ENCODE measurements around the gene CACNA1B.
"Not testable (repeated sequence)": the region's sequence is repeated elsewhere in the genome, so short reads cannot be mapped to it uniquely, and the experiment has no call there.

CACNA1B gene

DNA sequence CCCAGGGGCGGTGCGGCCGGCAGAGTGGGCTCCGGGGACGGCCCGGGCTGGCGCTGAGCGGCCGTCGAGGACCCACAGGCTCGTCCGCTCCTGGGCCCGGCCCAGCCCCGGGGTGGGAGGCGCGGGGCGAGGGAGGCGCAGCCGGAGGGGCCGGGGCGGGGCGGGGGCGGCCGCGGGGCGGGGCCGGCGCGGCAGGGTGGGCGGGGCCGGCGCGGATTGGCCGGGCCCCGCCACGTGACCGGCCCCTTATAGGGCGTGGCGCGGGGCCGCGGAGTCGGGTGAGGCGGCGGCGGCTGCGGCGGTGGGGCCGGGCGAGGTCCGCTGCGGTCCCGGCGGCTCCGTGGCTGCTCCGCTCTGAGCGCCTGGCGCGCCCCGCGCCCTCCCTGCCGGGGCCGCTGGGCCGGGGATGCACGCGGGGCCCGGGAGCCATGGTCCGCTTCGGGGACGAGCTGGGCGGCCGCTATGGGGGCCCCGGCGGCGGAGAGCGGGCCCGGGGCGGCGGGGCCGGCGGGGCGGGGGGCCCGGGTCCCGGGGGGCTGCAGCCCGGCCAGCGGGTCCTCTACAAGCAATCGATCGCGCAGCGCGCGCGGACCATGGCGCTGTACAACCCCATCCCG is at the start of gene CACNA1B:
Gene CACNA1B, plus strand, starts transcription at position 277 of the 617 bp plus-strand sequence. Its CDS starts 152 bp downstream, at position 429.
- in situ Hi-C loops (cut with MboI; ENCODE audit: low sequenced_read_pairs, unreplicated experiment) = not testable (repeated sequence)
- DNase-seq (ENCODE audit: low spot score) = peak; percentile 50

DNA sequence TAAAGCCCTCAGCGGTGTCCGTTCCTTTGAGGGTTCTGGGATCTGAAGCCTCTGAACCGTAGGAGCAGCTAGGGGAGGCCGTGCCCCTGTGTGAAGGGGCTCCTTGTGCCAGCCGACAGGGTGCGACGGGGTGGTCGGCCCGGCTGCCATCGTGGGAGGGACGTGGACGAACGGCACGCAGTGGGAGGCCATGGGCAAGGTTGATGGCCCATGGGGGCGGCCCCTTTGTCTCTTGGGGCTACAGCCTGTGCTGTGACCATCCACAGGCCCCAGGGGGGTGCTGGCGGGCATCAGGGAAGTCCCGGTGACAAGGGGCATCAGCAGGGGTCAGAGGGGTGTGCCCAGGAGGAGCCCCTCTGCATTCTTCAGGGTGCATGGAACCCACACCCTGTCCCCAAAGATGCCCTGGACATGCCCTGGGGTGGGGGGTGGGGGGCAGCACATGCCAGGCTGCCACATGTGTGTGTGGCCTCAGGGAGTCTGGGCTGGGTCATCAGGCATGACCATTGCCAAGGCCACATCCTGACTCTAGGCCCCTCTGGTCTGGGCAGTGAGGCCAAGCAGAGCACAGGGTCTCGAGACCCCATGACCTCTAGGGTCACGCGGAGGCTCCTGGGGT is 49.6 kb upstream of the CACNA1B start:
- TF ChIP-seq CTCF (IDR thresholded peaks at IDR 0.05; ENCODE audit: borderline replicate concordance, control extremely low read depth, extremely low read depth, insufficient read depth, missing control alignments) = no peak
- DNase-seq (ENCODE audit: low spot score) = no peak
- in situ Hi-C loops (cut with MboI; ENCODE audit: low sequenced_read_pairs, unreplicated experiment) = no loop called here

DNA sequence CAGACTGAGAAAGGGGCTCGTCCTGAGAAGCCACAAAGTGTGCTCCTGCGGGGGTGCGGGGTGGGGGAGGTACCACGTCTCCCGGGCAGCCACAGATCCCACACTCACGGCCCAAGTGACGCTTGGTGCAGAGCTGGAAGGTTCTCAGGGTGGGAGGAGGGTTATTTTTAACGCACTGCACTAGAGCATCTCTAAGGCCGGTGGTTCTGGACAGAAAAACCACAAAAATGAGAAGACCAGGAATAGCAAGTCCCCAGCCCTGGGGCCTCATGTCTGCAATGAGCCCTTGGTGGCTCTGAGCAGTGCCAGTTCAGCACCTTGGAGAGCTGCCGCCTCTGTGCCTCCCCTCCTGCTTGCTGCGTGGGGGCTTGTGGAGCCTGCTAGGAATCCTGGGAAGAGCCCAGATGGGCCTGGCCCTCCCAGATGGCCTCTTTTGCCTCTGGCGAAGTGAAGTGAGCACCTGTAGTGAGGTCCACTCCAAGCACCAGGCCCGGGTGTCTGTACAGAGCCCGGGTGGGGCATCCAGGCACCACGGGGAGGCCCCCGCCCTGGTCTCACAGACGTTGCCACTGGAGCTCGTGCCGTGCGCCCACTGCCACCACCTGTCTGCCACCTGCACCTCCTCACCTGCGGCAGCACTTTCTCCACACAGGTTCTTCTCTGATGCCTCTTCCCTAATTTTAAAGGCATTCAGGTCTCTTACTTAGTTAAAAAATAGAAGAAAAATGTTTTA is 48.9 kb upstream of the CACNA1B start:
- no peak for TF ChIP-seq CTCF (IDR thresholded peaks at IDR 0.05; ENCODE audit: borderline replicate concordance, control extremely low read depth, extremely low read depth, insufficient read depth, missing control alignments)
- in situ Hi-C loops (cut with MboI; ENCODE audit: low sequenced_read_pairs, unreplicated experiment) = no loop called here
- no peak for DNase-seq (ENCODE audit: low spot score)

DNA sequence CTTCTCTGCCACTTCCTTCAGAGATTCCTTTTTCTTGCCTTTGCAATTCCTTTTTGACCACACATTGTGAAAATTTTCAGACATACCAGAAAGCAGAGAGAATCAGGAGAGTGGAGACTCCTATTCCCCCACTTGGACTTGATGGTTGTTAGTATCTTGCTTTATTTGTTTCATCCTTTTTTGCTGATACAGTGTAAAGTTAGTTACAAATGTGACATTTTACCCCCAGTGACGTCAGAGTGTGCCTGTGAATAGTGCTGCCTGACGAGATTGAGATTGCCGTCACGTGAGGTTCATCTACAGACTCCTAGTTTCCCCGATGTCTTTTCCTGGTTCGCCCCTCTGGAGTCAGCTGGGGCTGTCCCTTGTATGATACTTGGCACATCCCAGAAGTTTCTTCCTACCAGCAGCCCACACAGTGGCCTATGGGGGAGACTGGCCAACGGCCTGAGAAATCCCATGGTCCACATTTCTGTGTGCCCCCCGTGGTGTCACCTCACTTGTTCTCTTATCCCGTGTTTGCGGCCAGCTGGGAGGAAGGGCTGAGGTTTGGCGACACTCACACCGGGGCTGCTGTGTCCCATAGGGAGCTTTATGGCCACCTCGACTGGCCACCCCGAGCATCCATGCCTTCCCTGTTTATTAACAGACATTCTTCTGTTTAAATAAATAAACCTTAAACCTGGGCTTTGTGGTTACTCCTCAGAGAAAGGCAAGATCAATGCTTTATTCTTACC is 48.2 kb upstream of the CACNA1B start:
- no peak for TF ChIP-seq CTCF (IDR thresholded peaks at IDR 0.05; ENCODE audit: borderline replicate concordance, control extremely low read depth, extremely low read depth, insufficient read depth, missing control alignments)
- in situ Hi-C loops (cut with MboI; ENCODE audit: low sequenced_read_pairs, unreplicated experiment) = no loop called here
- no peak for DNase-seq (ENCODE audit: low spot score)

DNA sequence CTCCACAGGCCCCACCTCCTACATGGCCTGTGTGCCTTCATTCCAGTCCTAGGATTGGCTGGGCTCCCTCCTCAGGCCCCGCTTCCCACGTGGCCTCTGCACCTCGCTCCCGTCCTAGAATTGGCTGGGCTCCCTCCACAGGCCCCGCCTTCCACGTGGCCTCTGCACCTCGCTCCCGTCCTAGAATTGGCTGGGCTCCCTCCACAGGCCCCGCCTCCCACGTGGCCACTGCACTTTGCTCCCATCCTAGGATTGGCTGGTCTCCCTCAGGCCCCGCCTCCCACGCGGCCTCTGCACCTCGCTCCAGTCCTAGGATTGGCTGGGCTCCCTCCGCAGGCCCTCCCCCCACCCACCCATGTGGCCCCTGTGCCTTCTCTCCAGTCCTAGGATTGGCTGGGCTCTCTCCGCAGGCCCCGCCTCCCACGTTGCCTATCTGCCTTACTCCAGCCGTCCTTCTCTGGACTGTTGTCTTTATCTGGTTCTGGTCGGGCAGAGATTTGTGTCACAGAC is 45.3 kb upstream of the CACNA1B start:
- no peak for TF ChIP-seq CTCF (IDR thresholded peaks at IDR 0.05; ENCODE audit: borderline replicate concordance, control extremely low read depth, extremely low read depth, insufficient read depth, missing control alignments)
- in situ Hi-C loops (cut with MboI; ENCODE audit: low sequenced_read_pairs, unreplicated experiment) = no loop called here

GRCh38 chr9:137832830-137833590 is 44.6 kb upstream of the CACNA1B start:
- in situ Hi-C loops (cut with MboI; ENCODE audit: low sequenced_read_pairs, unreplicated experiment) = no loop called here
- no peak for TF ChIP-seq CTCF (IDR thresholded peaks at IDR 0.05; ENCODE audit: borderline replicate concordance, control extremely low read depth, extremely low read depth, insufficient read depth, missing control alignments)
- DNase-seq (ENCODE audit: low spot score) = no peak

More for the DNA sequence above, 45.3 kb upstream of the CACNA1B start:
- no peak for DNase-seq (ENCODE audit: low spot score)
